Hepatocyte (in vitro differentiated cells): ENCODE measurements around the gene CORO1C. TPM values are rescaled to one million over a fixed set of nuclear protein-coding genes. Genes with fewer than 3 reads are reported as not detected.

Source experiments
- DNase-seq: peaks from one replicate; pipeline ENCODE4 v3.0.0-alpha.2; 2016; ENCODE audit warnings: low spot score
- H2AFZ ChIP-seq: fragments of 200-600 bp; sonication (generic); 2 replicates; pipeline ENCODE4 v1.6.0; 2016; ENCODE audit warnings: antibody characterized with exemption, mild to moderate bottlenecking
- H3K27ac ChIP-seq: fragments of 200-600 bp; sonication (generic); 2 replicates; pipeline ENCODE4 v1.5.1; 2016; ENCODE audit warnings: mild to moderate bottlenecking
- H3K27me3 ChIP-seq: fragments of 200-600 bp; sonication (generic); 2 replicates; pipeline ENCODE4 v1.6.1; 2016
- H3K36me3 ChIP-seq: fragments of 200-600 bp; sonication (generic); replicated peaks from 2 replicates; pipeline ENCODE4 v1.5.1; 2016; ENCODE audit warnings: low read depth; ENCODE audit not compliant: insufficient read depth
- H3K4me1 ChIP-seq: fragments of 200-600 bp; sonication (generic); 2 replicates; pipeline ENCODE4 v1.5.1; 2016; ENCODE audit warnings: mild to moderate bottlenecking, moderate library complexity; ENCODE audit not compliant: insufficient read depth
- H3K4me2 ChIP-seq: fragments of 200-600 bp; sonication (generic); 2 replicates; pipeline ENCODE4 v1.6.0; 2016
- H3K4me3 ChIP-seq: fragments of 200-600 bp; sonication (generic); 2 replicates; pipeline ENCODE4 v1.5.1; 2016; ENCODE audit warnings: mild to moderate bottlenecking
- H3K79me2 ChIP-seq: fragments of 200-600 bp; sonication (generic); 2 replicates; pipeline ENCODE4 v1.6.0; 2017; ENCODE audit warnings: mild to moderate bottlenecking
- H3K9me2 ChIP-seq: fragments of 200-600 bp; sonication (generic); replicated peaks from 2 replicates; pipeline ENCODE4 v1.6.0; 2017; ENCODE audit warnings: mild to moderate bottlenecking; ENCODE audit not compliant: insufficient read depth
- H3K9me3 ChIP-seq: fragments of 200-600 bp; sonication (generic); 2 replicates; pipeline ENCODE4 v1.5.1; 2016; ENCODE audit warnings: low read depth, mild to moderate bottlenecking
- H4K20me1 ChIP-seq: fragments of 200-600 bp; sonication (generic); 2 replicates; pipeline ENCODE4 v1.6.0; 2016; ENCODE audit warnings: mild to moderate bottlenecking; ENCODE audit not compliant: insufficient read depth, poor library complexity, severe bottlenecking
- EZH2 ChIP-seq: fragments of 200-600 bp; sonication (generic); IDR thresholded peaks from 2 replicates; pipeline ENCODE4 v1.6.1; 2016; ENCODE audit warnings: antibody characterized with exemption, mild to moderate bottlenecking, borderline replicate concordance
- EZH2phosphoT487 ChIP-seq: fragments of 200-600 bp; sonication (generic); IDR thresholded peaks from one replicate; pipeline ENCODE4 v1.6.1; 2018; ENCODE audit warnings: antibody characterized with exemption, mild to moderate bottlenecking, low read depth, moderate library complexity; ENCODE audit not compliant: unreplicated experiment, severe bottlenecking
- WGBS: methylation state at CpG from one replicate; pipeline ENCODE4 v1.1.6; 2016; ENCODE audit warnings: low lambda C conversion rate; ENCODE audit errors: missing lambda C conversion rate; 5-methylcytosine and 5-hydroxymethylcytosine counted together
- polyA plus RNA-seq: library from polyadenylated mRNA; unstranded; fragments of >200 nt; fragmentation: Nextera tagmentation; extraction: Ambion mirVana; gene quantifications from 2 replicates; pipeline ENCODE4 v1.2.1, GENCODE V29; 2016
- total RNA-seq: library from RNA; depleted of rRNA; stranded (reverse); fragments of >200 nt; gene quantifications from 2 replicates; pipeline ENCODE4 v1.2.3, GENCODE V29; 2014
- TF ChIP-seq, protein P1 (sequence below): fragments of 200-600 bp; sonication (generic); IDR thresholded peaks from 2 replicates; pipeline ENCODE4 v1.5.1; 2016; ENCODE audit warnings: antibody characterized with exemption, mild to moderate bottlenecking; ENCODE audit not compliant: poor library complexity

Gene CORO1C
- total and polyA plus RNA-seq, 2 experiments from 2014 or later: 110 to 137 TPM

DNA sequence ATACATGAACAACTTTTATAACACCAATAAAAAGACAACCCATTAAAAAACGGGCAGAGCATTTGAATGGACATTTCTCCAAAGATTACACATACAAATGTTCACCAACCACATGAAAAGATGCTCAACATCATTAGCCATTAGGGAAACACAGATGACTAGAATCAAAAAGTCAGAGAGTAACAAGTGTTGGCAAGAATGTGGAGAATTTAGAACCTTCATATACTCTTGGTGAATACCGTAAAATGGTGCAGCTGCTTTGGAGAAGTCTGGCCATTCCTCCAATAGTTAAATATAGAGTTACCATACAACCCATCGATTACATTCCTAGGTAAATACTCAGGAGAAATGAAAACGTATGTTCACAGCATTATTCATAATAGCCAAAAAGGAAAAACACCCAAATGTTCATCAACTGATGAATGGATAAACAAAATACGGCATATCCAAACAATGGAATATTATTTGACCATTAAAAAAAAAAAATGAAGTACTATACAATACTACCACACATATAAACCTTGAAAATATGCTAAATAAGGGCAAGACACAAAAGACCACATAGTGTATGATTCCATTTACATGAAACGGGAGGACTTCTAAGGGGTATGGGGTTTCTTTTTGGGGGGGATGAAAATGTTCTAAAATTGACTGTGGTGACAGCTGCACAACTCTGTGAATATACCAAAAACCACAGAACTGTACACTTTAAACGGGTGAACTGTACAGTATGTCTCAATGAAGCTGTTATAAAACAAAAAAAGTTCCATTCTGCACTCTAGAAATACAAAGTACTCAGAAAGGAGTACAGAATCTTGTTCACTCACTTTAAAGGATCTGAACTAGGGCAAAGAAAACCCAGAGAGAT, 3.2 kb downstream of the CORO1C start:
- peaks cover 75% of the 10 kb centered on the region for H3K79me2 ChIP-seq
- TF ChIP-seq, protein P1, sequence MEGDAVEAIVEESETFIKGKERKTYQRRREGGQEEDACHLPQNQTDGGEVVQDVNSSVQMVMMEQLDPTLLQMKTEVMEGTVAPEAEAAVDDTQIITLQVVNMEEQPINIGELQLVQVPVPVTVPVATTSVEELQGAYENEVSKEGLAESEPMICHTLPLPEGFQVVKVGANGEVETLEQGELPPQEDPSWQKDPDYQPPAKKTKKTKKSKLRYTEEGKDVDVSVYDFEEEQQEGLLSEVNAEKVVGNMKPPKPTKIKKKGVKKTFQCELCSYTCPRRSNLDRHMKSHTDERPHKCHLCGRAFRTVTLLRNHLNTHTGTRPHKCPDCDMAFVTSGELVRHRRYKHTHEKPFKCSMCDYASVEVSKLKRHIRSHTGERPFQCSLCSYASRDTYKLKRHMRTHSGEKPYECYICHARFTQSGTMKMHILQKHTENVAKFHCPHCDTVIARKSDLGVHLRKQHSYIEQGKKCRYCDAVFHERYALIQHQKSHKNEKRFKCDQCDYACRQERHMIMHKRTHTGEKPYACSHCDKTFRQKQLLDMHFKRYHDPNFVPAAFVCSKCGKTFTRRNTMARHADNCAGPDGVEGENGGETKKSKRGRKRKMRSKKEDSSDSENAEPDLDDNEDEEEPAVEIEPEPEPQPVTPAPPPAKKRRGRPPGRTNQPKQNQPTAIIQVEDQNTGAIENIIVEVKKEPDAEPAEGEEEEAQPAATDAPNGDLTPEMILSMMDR: no peak
- no peak for TF ChIP-seq EZH2phosphoT487
- TF ChIP-seq EZH2: no peak
- peaks cover 28% of the 10 kb centered on the region for H3K4me1 ChIP-seq
- DNase-seq: no peak
- no peaks in the 10 kb centered on the region for H3K9me2 ChIP-seq
- peak overlapping the region; percentile 81 for H3K4me2 ChIP-seq
- H3K4me3 ChIP-seq: no peak overlapping the region
- peaks cover 51% of the 10 kb centered on the region for H4K20me1 ChIP-seq
- no peaks in the 10 kb centered on the region for H3K9me3 ChIP-seq
- no peaks in the 10 kb centered on the region for H3K27me3 ChIP-seq
- H3K27ac ChIP-seq: peak overlapping the region; percentile 99
- no peak overlapping the region for H2AFZ ChIP-seq
- WGBS: 86% methylated on average over 7 of the region's 7 CpGs
- no peaks in the 10 kb centered on the region for H3K36me3 ChIP-seq

DNA sequence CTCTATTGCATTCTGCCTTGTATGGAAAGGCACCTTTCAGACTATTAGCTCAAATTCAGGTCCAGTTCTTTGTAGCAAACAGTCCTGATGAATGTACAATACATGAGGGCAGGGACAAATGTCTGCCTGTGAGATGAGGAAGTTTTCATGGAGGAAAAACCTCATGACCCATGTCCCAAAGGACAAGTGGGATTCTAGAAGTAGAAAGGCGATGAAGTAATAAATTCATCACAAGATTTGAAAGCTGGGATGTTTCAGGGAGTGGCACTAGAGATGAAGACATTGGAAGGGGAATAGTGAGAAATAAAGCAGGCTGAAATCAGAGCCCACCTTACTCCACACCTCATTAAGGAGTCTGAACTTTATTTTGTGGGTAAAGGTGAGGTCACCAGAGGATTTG, 4.2 kb downstream of the CORO1C start:
- no peak overlapping the region for H3K27ac ChIP-seq
- no peak for DNase-seq
- H3K36me3 ChIP-seq: no peaks in the 10 kb centered on the region
- peaks cover 60% of the 10 kb centered on the region for H4K20me1 ChIP-seq
- no peak for TF ChIP-seq EZH2phosphoT487
- TF ChIP-seq EZH2: no peak
- TF ChIP-seq, protein P1: no peak
- H2AFZ ChIP-seq: no peak overlapping the region
- H3K9me2 ChIP-seq: no peaks in the 10 kb centered on the region
- peaks cover 84% of the 10 kb centered on the region for H3K79me2 ChIP-seq
- peaks cover 32% of the 10 kb centered on the region for H3K4me1 ChIP-seq
- no peak overlapping the region for H3K4me2 ChIP-seq
- no peak overlapping the region for H3K4me3 ChIP-seq
- no peaks in the 10 kb centered on the region for H3K9me3 ChIP-seq
- no peaks in the 10 kb centered on the region for H3K27me3 ChIP-seq
- WGBS: 100% methylated on average over 1 of the region's 1 CpG

DNA sequence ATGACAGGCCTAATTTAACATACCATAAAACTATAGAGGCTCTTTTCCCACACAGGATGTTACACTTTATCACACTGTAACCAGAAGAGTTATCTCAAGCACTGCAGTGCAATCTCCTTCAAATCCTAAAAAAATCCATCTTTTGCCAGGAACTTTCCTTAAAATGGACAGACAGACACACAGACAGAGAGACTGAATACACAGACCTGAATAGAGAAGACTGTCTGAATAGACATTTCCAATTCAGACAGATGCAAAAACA, 6.5 kb downstream of the CORO1C start:
- Histone ChIP-seq H3K4me3 (no peak overlapping the region), H3K4me2 (no peak overlapping the region), H4K20me1 (peaks cover 82% of the 10 kb centered on the region), H3K27me3 (no peaks in the 10 kb centered on the region), H3K27ac (peak overlapping the region; percentile 15), H3K9me3 (no peaks in the 10 kb centered on the region), H2AFZ (no peak overlapping the region), H3K36me3 (no peaks in the 10 kb centered on the region), H3K9me2 (no peaks in the 10 kb centered on the region), H3K79me2 (peaks cover 100% of the 10 kb centered on the region), H3K4me1 (peaks cover 42% of the 10 kb centered on the region)
- TF ChIP-seq, protein P1: no peak
- TF ChIP-seq EZH2 (no peak), EZH2phosphoT487 (no peak)
- no peak for DNase-seq
